Astrocyte of the spinal cord (primary cell): ENCODE data around the gene LSAMP.

Source experiments
- DNase-seq: peaks from one replicate; pipeline ENCODE4 v3.0.0; 2011; ENCODE audit warnings: low read depth, low spot score
- H3K4me3 ChIP-seq: 2 replicates; pipeline ENCODE4 v1.5.1; 2011; ENCODE audit warnings: low read depth, mild to moderate bottlenecking, low read length, moderate library complexity
- in situ Hi-C: cut with HindIII; loops from 2 replicates; pipeline ENCODE4 v1.10.0; 2017; ENCODE audit warnings: low sequenced_read_pairs
- TF ChIP-seq, protein P1 (sequence below): IDR thresholded peaks from 2 replicates; pipeline ENCODE4 v1.5.1; 2012; ENCODE audit warnings: low read depth, mild to moderate bottlenecking, low read length, inconsistent platforms

Gene LSAMP

DNA sequence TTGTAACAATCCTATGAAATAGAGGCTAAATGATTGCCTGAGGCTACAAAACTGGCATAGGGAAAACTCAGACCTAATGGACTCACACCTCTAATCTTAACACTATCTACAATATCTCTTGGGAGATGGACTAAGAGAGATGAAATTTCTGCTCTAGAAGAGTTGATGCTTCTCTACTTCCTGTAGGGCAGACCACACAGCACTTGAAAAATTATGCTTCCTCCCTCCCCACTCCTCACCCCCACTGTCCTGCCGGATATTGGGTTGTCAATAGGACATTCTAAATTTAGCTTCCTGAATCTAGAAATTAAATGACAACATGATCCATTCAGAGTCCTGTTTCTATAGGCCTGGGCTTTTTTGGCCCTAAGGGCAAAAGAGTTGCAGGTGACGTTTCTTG is 526.4 kb downstream of the LSAMP start:
- TF ChIP-seq, protein P1, sequence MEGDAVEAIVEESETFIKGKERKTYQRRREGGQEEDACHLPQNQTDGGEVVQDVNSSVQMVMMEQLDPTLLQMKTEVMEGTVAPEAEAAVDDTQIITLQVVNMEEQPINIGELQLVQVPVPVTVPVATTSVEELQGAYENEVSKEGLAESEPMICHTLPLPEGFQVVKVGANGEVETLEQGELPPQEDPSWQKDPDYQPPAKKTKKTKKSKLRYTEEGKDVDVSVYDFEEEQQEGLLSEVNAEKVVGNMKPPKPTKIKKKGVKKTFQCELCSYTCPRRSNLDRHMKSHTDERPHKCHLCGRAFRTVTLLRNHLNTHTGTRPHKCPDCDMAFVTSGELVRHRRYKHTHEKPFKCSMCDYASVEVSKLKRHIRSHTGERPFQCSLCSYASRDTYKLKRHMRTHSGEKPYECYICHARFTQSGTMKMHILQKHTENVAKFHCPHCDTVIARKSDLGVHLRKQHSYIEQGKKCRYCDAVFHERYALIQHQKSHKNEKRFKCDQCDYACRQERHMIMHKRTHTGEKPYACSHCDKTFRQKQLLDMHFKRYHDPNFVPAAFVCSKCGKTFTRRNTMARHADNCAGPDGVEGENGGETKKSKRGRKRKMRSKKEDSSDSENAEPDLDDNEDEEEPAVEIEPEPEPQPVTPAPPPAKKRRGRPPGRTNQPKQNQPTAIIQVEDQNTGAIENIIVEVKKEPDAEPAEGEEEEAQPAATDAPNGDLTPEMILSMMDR, result no peak
- in situ Hi-C loops, result no loop called here
- DNase-seq, result no peak
- H3K4me3 ChIP-seq, result no peak overlapping the region

GRCh38 chr3:115916866-115917265 is 528.4 kb downstream of the LSAMP start:
- TF ChIP-seq, protein P1, result no peak
- no peak for DNase-seq
- in situ Hi-C loops, result no loop called here
- H3K4me3 ChIP-seq, result no peak overlapping the region

DNA sequence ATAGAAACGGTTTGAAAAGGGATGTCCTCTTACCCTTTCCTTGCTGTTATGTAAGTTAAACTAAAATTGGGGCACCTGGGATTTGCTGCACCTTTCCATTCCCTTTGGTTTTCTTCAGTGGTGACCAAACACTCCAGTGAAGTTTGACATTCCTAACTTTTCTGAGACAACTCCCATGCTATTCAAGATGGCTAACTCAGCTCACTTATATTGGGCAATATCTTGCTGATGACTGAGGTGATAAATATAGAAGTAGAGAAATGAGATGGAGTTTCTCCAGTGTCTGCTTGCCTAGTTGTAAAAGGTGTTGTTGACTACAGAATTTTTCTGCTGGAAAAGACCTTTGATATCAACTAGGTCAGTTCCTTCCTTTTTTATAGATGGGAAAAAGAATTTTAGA is 530.2 kb downstream of the LSAMP start:
- in situ Hi-C loops, result no loop called here
- TF ChIP-seq, protein P1, result no peak
- no peak overlapping the region for H3K4me3 ChIP-seq
- no peak for DNase-seq

GRCh38 chr3:115913069-115913686 is 532.1 kb downstream of the LSAMP start:
- H3K4me3 ChIP-seq, result no peak overlapping the region
- peak; percentile 9 for DNase-seq
- in situ Hi-C loops, result no loop called here
- TF ChIP-seq, protein P1, result peak; percentile 37

GRCh38 chr3:115912372-115912771 is 532.9 kb downstream of the LSAMP start:
- in situ Hi-C loops, result no loop called here
- TF ChIP-seq, protein P1, result no peak
- H3K4me3 ChIP-seq, result no peak overlapping the region
- no peak for DNase-seq

- H3K4me3 ChIP-seq, result no peak overlapping the region
- no peak for DNase-seq
- in situ Hi-C loops, result no loop called here
- TF ChIP-seq, protein P1, result no peak
Observed at GRCh38 chr3:115905871-115906270, 539.4 kb downstream of the LSAMP start.
